ENCODE data around the gene CUEDC2.

The CUEDC2 gene

GRCh38 chr10:102396730-102397151, 35.6 kb downstream of the CUEDC2 start:
- no peak for DNase-seq (ENCODE audit: low read depth)

GRCh38 chr10:102396317-102396650, 36.1 kb downstream of the CUEDC2 start:
- no peak for DNase-seq (ENCODE audit: low read depth)

GRCh38 chr10:102395400-102396316, 36.7 kb downstream of the CUEDC2 start, which contains the start of gene NFKB2:
Gene NFKB2, plus strand, starts transcription at chr10:102395705. Its CDS starts 255 bp downstream, at chr10:102395960.
- no peak for DNase-seq (ENCODE audit: low read depth)

GRCh38 chr10:102394801-102395399, 37.5 kb downstream of the CUEDC2 start:
- no peak for DNase-seq (ENCODE audit: low read depth)

GRCh38 chr10:102394079-102394800, 38.1 kb downstream of the CUEDC2 start:
- peak; percentile 59 for DNase-seq (ENCODE audit: low read depth)

- no peak for DNase-seq (ENCODE audit: low read depth)
Measured at GRCh38 chr10:102393411-102394078, 38.8 kb downstream of the CUEDC2 start.

GRCh38 chr10:102392306-102392705, 40.1 kb downstream of the CUEDC2 start:
- DNase-seq (ENCODE audit: low read depth) = no peak

GRCh38 chr10:102389894-102390293, 42.5 kb downstream of the CUEDC2 start:
- DNase-seq (ENCODE audit: low read depth) = no peak

GRCh38 chr10:102384606-102385429, 47.6 kb downstream of the CUEDC2 start:
- no peak for DNase-seq (ENCODE audit: low read depth)

- no peak for DNase-seq (ENCODE audit: low read depth)
Measured at GRCh38 chr10:102384053-102384452, 48.3 kb downstream of the CUEDC2 start.

- DNase-seq (ENCODE audit: low read depth) = no peak
Measured at GRCh38 chr10:102382871-102383270, 49.5 kb downstream of the CUEDC2 start.

- no peak for DNase-seq (ENCODE audit: low read depth)
Measured at GRCh38 chr10:102381983-102382382, 50.4 kb downstream of the CUEDC2 start.

- DNase-seq (ENCODE audit: low read depth) = no peak
Measured at GRCh38 chr10:102379383-102379782, 53.0 kb downstream of the CUEDC2 start.

GRCh38 chr10:102376901-102377300, 55.5 kb downstream of the CUEDC2 start:
- DNase-seq (ENCODE audit: low read depth) = no peak

GRCh38 chr10:102375867-102376266, 56.5 kb downstream of the CUEDC2 start:
- DNase-seq (ENCODE audit: low read depth) = no peak

GRCh38 chr10:102375250-102375649, 57.1 kb downstream of the CUEDC2 start:
- DNase-seq (ENCODE audit: low read depth) = no peak
